Psoas muscle (tissue), 8 donors: ENCODE data around the gene SCUBE3. TPM values are rescaled to one million over a fixed set of nuclear protein-coding genes. Genes with fewer than 3 reads are reported as not detected.

Source experiments
- ATAC-seq, 4 donors: fragments of 200-7000 bp; cut with Tn5 transposase; one replicate each; pipeline ENCODE4 v1.9.1; 2020; ENCODE audit warnings: moderate library complexity in 3 of 4, mild to moderate bottlenecking in 2 of 4
- DNase-seq, 2 donors: peaks; one replicate each; pipeline ENCODE4 v3.0.0-alpha.2; 2020
- H3K27ac ChIP-seq: fragments of 200-600 bp; one replicate; pipeline ENCODE4 v1.8.0; 2022
- H3K27me3 ChIP-seq, 3 donors: fragments of 200-600 bp in 1 of 3; one replicate each; pipeline versions ENCODE4 v1.6.1 to v1.8.0; 2013 to 2022; ENCODE audit warnings: low read length in 2 of 3, mild to moderate bottlenecking in 2 of 3, moderate library complexity in 1 of 3; ENCODE audit not compliant: insufficient read depth in 3 of 3
- H3K36me3 ChIP-seq, 2 donors: fragments of 200-600 bp in 1 of 2; one replicate each; pipeline versions ENCODE4 v1.6.1 to v1.8.0; 2013 to 2022; ENCODE audit warnings: low read depth in 1 of 2, mild to moderate bottlenecking in 1 of 2, moderate library complexity in 1 of 2; ENCODE audit not compliant: insufficient read depth in 1 of 2
- H3K4me1 ChIP-seq: fragments of 200-600 bp; one replicate; pipeline ENCODE4 v1.8.0; 2022
- H3K4me3 ChIP-seq: fragments of 200-600 bp; one replicate; pipeline ENCODE4 v1.8.0; 2022; ENCODE audit warnings: mild to moderate bottlenecking
- H3K9me3 ChIP-seq: fragments of 200-600 bp; one replicate; pipeline ENCODE4 v1.8.0; 2022
- WGBS, 3 donors: extraction: QIAGEN DNeasy Blood & Tissue Kit; methylation state at CpG; one replicate each; pipeline versions ENCODE4 v1.1.6 to v1.1.7; 2013; 5-methylcytosine and 5-hydroxymethylcytosine counted together
- intact Hi-C, 2 donors: fragments of 100-400 bp; cut with DNase I; formaldehyde crosslinking; loops; one replicate each; pipeline versions ENCODE4 v1.11.0 to v1.14.2; 2022
- polyA plus RNA-seq, 3 donors: library from polyadenylated mRNA; stranded (reverse); fragments of 200-250 nt; gene quantifications; one replicate each; pipeline ENCODE4 v1.2.3, GENCODE V29; 2013
- total RNA-seq, 4 donors: library from RNA; stranded (reverse); fragmentation: NEBNext Ultra II Directional in 2 of 4; extraction: Animal tissue kit (Norgen Biotek cat#: 25700) in 2 of 4; gene quantifications; one replicate each; pipeline versions ENCODE4 v1.2.1 to v1.2.4, GENCODE V29; 2021 to 2023
- TF ChIP-seq, protein P1 (sequence below): fragments of 200-600 bp; IDR thresholded peaks from one replicate; pipeline ENCODE4 v1.8.0; 2022; ENCODE audit warnings: antibody characterized with exemption
- donor health status: healthy with polysubstance abuse.
- donor health status: DM: no; HTN: no; CAD: no; lungs with moderate emphysema.
- donor health status: Bipolar disorder and iron deficiency.
- donor health status: healthy.
- donor health status: DM: yes; HTN: yes; CAD: no.
- donor health status: DM: no; HTN: no; CAD: no.
- donor health status: DM: no; HTN: no; CAD: no.
- donor health status: DM: yes; HTN: yes; CAD: no.

The SCUBE3 gene
- total and polyA plus RNA-seq, 7 donors: 0.01 to 0.21 (median 0.04) TPM; not detected in 2

DNA sequence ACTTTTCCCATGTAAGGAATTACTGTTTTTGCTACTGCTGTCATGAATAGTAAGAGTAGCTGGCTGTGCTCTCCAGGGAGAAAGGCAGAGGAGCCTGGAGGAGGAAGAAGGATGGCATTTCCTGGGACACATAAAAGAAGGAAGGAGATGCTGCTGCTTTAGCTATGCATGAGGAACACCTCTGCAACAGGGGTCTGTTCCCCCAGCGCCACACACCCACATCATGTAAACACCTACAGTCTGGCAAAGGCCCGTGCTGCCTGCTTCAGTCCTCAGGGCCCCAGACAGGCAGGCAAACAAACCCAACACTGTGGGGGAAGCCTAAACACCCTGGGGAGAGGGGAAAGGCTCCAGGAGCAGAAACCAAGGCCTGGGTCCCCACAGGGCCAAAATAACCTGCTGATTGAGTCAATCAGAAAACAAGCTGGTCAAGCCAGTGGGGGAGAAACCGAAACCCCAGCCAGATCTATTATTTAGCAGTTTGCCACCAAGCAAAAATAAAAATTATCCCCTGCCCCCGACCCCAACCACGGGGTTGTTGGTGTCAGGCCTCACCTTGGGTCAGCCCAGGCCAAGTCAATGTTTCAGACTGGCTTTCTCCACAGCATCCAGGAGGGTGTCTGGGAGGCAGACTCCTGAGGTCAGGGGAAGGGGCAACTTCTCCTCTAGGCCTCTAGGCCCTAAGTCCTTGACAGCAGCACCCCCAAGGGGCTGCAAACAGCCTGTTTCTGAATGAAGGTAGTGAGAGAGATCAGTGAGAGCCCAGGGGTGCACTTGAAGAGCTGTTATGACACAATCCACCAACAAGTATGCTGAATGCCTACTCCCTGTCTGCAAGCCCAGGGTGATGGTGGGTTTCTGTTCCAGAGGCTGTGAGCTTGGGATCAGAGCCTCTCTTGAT is 34.6 kb upstream of the SCUBE3 start:
- no peak overlapping the region for H3K27ac ChIP-seq
- peaks cover 0 to 9% (median 0%) of the 10 kb centered on the region in 3 donors for H3K27me3 ChIP-seq
- H3K36me3 ChIP-seq: no peaks in the 10 kb centered on the region
- WGBS, 3 donors: 76 to 83% (median 83%) methylated on average over 5 of the region's 5 CpGs
- TF ChIP-seq, protein P1, sequence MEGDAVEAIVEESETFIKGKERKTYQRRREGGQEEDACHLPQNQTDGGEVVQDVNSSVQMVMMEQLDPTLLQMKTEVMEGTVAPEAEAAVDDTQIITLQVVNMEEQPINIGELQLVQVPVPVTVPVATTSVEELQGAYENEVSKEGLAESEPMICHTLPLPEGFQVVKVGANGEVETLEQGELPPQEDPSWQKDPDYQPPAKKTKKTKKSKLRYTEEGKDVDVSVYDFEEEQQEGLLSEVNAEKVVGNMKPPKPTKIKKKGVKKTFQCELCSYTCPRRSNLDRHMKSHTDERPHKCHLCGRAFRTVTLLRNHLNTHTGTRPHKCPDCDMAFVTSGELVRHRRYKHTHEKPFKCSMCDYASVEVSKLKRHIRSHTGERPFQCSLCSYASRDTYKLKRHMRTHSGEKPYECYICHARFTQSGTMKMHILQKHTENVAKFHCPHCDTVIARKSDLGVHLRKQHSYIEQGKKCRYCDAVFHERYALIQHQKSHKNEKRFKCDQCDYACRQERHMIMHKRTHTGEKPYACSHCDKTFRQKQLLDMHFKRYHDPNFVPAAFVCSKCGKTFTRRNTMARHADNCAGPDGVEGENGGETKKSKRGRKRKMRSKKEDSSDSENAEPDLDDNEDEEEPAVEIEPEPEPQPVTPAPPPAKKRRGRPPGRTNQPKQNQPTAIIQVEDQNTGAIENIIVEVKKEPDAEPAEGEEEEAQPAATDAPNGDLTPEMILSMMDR: no peak
- no peak for ATAC-seq
- no peak overlapping the region for H3K4me3 ChIP-seq
- intact Hi-C loops: no loop called here
- DNase-seq: no peak
- peaks cover 10% of the 10 kb centered on the region for H3K4me1 ChIP-seq
- H3K9me3 ChIP-seq: no peaks in the 10 kb centered on the region

DNA sequence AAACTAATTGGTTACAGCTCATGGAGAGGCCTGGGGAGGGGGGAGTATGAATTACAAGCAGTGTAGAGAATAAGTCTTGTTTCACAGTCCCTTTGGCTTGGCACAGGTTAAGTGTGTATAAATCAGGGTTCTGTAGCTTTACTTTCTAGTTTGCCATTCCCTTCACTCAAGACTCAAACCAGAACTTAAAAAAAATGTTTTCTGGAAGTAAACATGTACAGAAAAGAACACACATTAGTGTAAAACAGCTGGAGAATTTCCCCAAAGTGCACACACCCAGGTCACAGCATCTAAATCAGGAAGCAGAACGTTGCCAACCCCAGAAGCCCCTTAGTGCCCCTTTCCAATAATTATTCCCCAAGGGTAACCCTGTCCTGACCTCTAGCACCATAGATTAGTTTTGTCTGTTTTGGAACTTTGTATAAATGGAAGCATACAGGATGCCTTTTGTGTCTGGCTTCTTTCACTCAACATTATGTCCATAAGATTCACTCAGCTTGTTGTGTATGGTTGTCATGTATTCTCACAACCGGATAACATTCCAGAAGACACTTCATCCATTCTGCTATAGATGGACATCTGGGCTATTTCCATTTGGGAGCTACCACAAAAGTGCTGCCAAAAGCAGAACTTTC is 33.7 kb upstream of the SCUBE3 start:
- no peak overlapping the region for H3K27ac ChIP-seq
- no peak overlapping the region for H3K4me3 ChIP-seq
- H3K9me3 ChIP-seq: no peaks in the 10 kb centered on the region
- peaks cover 0 to 9% (median 0%) of the 10 kb centered on the region in 3 donors for H3K27me3 ChIP-seq
- ATAC-seq: no peak
- DNase-seq: no peak
- no peaks in the 10 kb centered on the region for H3K36me3 ChIP-seq
- 50 to 70% (median 61%) methylated on average over 2 of the region's 2 CpGs for WGBS, 3 donors
- intact Hi-C loops: no loop called here
- peaks cover 10% of the 10 kb centered on the region for H3K4me1 ChIP-seq
- TF ChIP-seq, protein P1: no peak

DNA sequence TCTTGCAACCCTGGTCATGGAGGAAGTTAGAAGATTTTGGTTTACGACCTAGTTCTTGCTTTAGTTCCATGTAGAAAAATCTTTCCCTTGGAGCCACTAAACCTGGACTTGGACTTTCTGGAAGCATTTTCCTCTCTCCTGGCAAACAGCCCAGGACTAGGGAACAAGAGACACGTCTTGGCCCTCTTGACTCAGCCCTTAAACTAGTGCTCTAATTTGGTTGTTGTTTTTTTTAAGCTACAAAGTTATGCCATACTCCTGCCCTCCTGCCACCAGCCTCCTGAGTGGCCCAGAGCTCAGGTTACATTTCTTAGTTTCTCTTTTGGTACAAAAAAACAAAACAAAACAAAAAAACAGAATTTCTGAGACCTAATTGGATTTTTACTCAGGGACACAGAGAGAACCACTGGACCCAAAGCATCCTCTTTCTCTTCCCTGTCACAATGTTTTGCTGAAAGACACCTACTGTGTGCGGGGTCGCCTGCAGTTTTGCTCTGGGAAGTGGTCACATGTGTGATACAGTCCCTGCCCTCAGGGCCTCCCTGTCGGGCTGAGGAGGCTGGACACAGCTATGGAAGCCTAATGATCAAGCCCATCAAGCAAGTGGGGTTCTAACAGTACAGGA is 32.3 kb upstream of the SCUBE3 start:
- no peaks in the 10 kb centered on the region for H3K9me3 ChIP-seq
- 58 to 62% (median 58%) methylated on average over 5 of the region's 5 CpGs for WGBS, 3 donors
- peak in 3 of 4 donors; percentile 44 to 77 (median 74) for ATAC-seq
- H3K36me3 ChIP-seq: no peaks in the 10 kb centered on the region
- H3K4me1 ChIP-seq: peaks cover 10% of the 10 kb centered on the region
- intact Hi-C loops: no loop called here
- peaks cover 0 to 9% (median 0%) of the 10 kb centered on the region in 3 donors for H3K27me3 ChIP-seq
- TF ChIP-seq, protein P1: no peak
- no peak overlapping the region for H3K27ac ChIP-seq
- no peak for DNase-seq
- no peak overlapping the region for H3K4me3 ChIP-seq

DNA sequence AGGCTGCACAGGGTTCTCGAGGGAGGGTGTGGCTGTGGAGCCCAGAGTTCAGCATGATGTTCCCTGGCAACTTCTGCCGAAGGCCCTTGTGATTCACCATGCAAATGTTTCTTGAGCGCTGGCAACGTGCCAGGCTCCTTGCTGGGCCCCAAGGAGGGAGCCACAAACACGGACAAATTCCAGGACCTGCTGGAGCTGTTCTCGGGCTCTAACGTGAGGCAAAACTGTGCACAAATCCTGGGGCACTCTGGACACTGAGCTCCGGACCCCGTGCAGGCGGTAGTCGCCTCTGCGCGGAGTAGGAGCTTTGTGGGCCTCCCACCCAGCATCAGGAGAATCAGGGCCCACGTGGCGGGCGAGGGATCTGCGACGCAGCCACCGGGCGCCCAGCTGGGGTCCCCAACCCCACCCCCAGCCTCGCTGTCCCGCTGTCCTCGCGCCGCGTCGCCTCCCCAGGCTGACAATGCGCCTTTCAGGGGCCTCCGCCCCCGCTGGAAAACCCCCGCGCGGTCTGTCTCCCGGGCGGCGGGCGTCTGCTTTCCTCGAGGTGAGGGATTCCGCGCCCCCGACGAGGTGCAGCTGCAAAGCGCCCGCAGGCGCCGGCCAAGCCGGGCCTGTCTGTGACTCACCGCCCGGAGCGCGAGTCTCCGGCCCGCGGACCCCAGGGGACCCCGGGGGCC is 31.7 kb upstream of the SCUBE3 start:
- ATAC-seq: peak; percentile 57 to 84 (median 77)
- intact Hi-C loops: no loop called here
- peak overlapping the region; percentile 30 for H3K4me3 ChIP-seq
- peak; percentile 76 to 81 for DNase-seq
- peaks cover 0 to 9% (median 0%) of the 10 kb centered on the region in 3 donors for H3K27me3 ChIP-seq
- H3K36me3 ChIP-seq: no peaks in the 10 kb centered on the region
- H3K9me3 ChIP-seq: no peaks in the 10 kb centered on the region
- WGBS, 3 donors: 18 to 28% (median 22%) methylated on average over 37 to 55 of the region's 55 CpGs
- TF ChIP-seq, protein P1: no peak
- H3K27ac ChIP-seq: no peak overlapping the region
- peaks cover 10% of the 10 kb centered on the region for H3K4me1 ChIP-seq
